Measurements from ENCODE around the gene ARSI.

The ARSI gene

GRCh38 chr5:150302301-150303069 is at the start of gene ARSI:
TSS of gene ARSI (minus strand) at chr5:150302905. CDS start at chr5:150302373, 532 bp downstream.
- peak; percentile 78 for DNase-seq
- in situ Hi-C loops (cut with HindIII; ENCODE audit: low pct_ligation_motif_present, low pct_unique_long_range_greater_than_20kb, low sequenced_read_pairs), result no loop called here

- peak; percentile 81 for DNase-seq
- in situ Hi-C loops (cut with HindIII; ENCODE audit: low pct_ligation_motif_present, low pct_unique_long_range_greater_than_20kb, low sequenced_read_pairs), result no loop called here
Observed at GRCh38 chr5:150350524-150351344, 48.0 kb upstream of the ARSI start.

GRCh38 chr5:150349681-150350275 is 47.1 kb upstream of the ARSI start:
- in situ Hi-C loops (cut with HindIII; ENCODE audit: low pct_ligation_motif_present, low pct_unique_long_range_greater_than_20kb, low sequenced_read_pairs), result no loop called here
- peak; percentile 18 for DNase-seq

GRCh38 chr5:150347451-150347850 is 44.7 kb upstream of the ARSI start:
- in situ Hi-C loops (cut with HindIII; ENCODE audit: low pct_ligation_motif_present, low pct_unique_long_range_greater_than_20kb, low sequenced_read_pairs), result no loop called here
- no peak for DNase-seq

- DNase-seq, result no peak
- in situ Hi-C loops (cut with HindIII; ENCODE audit: low pct_ligation_motif_present, low pct_unique_long_range_greater_than_20kb, low sequenced_read_pairs), result no loop called here
Observed at GRCh38 chr5:150347003-150347402, 44.3 kb upstream of the ARSI start.

- no peak for DNase-seq
- in situ Hi-C loops (cut with HindIII; ENCODE audit: low pct_ligation_motif_present, low pct_unique_long_range_greater_than_20kb, low sequenced_read_pairs), result no loop called here
Observed at GRCh38 chr5:150346592-150346991, 43.9 kb upstream of the ARSI start.

- in situ Hi-C loops (cut with HindIII; ENCODE audit: low pct_ligation_motif_present, low pct_unique_long_range_greater_than_20kb, low sequenced_read_pairs), result no loop called here
- DNase-seq, result no peak
Observed at GRCh38 chr5:150345716-150346115, 43.0 kb upstream of the ARSI start.

GRCh38 chr5:150343994-150344631 is 41.4 kb upstream of the ARSI start:
- DNase-seq, result no peak
- in situ Hi-C loops (cut with HindIII; ENCODE audit: low pct_ligation_motif_present, low pct_unique_long_range_greater_than_20kb, low sequenced_read_pairs), result no loop called here

GRCh38 chr5:150342583-150342982 is 39.9 kb upstream of the ARSI start:
- DNase-seq, result no peak
- in situ Hi-C loops (cut with HindIII; ENCODE audit: low pct_ligation_motif_present, low pct_unique_long_range_greater_than_20kb, low sequenced_read_pairs), result no loop called here

GRCh38 chr5:150341989-150342388 is 39.3 kb upstream of the ARSI start:
- no peak for DNase-seq
- in situ Hi-C loops (cut with HindIII; ENCODE audit: low pct_ligation_motif_present, low pct_unique_long_range_greater_than_20kb, low sequenced_read_pairs), result no loop called here

GRCh38 chr5:150341331-150341730 is 38.6 kb upstream of the ARSI start:
- no peak for DNase-seq
- in situ Hi-C loops (cut with HindIII; ENCODE audit: low pct_ligation_motif_present, low pct_unique_long_range_greater_than_20kb, low sequenced_read_pairs), result no loop called here

- in situ Hi-C loops (cut with HindIII; ENCODE audit: low pct_ligation_motif_present, low pct_unique_long_range_greater_than_20kb, low sequenced_read_pairs), result no loop called here
- no peak for DNase-seq
Observed at GRCh38 chr5:150340614-150341255, 38.0 kb upstream of the ARSI start.

GRCh38 chr5:150339841-150340240 is 37.1 kb upstream of the ARSI start:
- in situ Hi-C loops (cut with HindIII; ENCODE audit: low pct_ligation_motif_present, low pct_unique_long_range_greater_than_20kb, low sequenced_read_pairs), result no loop called here

GRCh38 chr5:150339165-150339564 is 36.5 kb upstream of the ARSI start:
- no peak for DNase-seq
- in situ Hi-C loops (cut with HindIII; ENCODE audit: low pct_ligation_motif_present, low pct_unique_long_range_greater_than_20kb, low sequenced_read_pairs), result no loop called here

More at GRCh38 chr5:150339841-150340240, 37.1 kb upstream of the ARSI start:
- no peak for DNase-seq

- in situ Hi-C loops (cut with HindIII; ENCODE audit: low pct_ligation_motif_present, low pct_unique_long_range_greater_than_20kb, low sequenced_read_pairs), result no loop called here
- DNase-seq, result no peak
Observed at GRCh38 chr5:150338546-150338945, 35.8 kb upstream of the ARSI start.

- no peak for DNase-seq
- in situ Hi-C loops (cut with HindIII; ENCODE audit: low pct_ligation_motif_present, low pct_unique_long_range_greater_than_20kb, low sequenced_read_pairs), result no loop called here
Observed at GRCh38 chr5:150335778-150336177, 33.1 kb upstream of the ARSI start.

- in situ Hi-C loops (cut with HindIII; ENCODE audit: low pct_ligation_motif_present, low pct_unique_long_range_greater_than_20kb, low sequenced_read_pairs), result no loop called here
- no peak for DNase-seq
Observed at GRCh38 chr5:150333400-150333799, 30.7 kb upstream of the ARSI start.

All from ACHN (cell line).